Neutrophil (primary cell): ENCODE data around the gene RABGGTA.
"Not testable (repeated sequence)": the region's sequence is repeated elsewhere in the genome, so short reads cannot be mapped to it uniquely, and the experiment has no call there.

Experiments
- H3K27ac ChIP-seq: fragments of 200-600 bp; sonication (generic); 2 replicates; pipeline ENCODE4 v1.5.1; 2016; ENCODE audit warnings: mild to moderate bottlenecking, moderate library complexity
- H3K27me3 ChIP-seq: fragments of 200-600 bp; sonication (generic); 2 replicates; pipeline ENCODE4 v1.6.0; 2016; ENCODE audit warnings: mild to moderate bottlenecking
- H3K36me3 ChIP-seq: fragments of 200-600 bp; sonication (generic); 2 replicates; pipeline ENCODE4 v1.5.1; 2017
- H3K4me1 ChIP-seq, 2 experiments: fragments of 200-600 bp in 1 of 2; sonication (generic) in 1 of 2; 1 replicate in 1 of 2; 2 replicates in 1 of 2; pipeline versions ENCODE4 v1.5.1 to v1.6.1; 2013 to 2016; ENCODE audit warnings: low read depth in 1 of 2, low read length in 1 of 2, mild to moderate bottlenecking in 1 of 2, moderate library complexity in 1 of 2; ENCODE audit not compliant: control insufficient read depth in 1 of 2, insufficient read depth in 1 of 2
- H3K4me3 ChIP-seq, 2 experiments: fragments of 200-600 bp in 1 of 2; sonication (generic) in 1 of 2; 1 replicate in 1 of 2; 2 replicates in 1 of 2; pipeline ENCODE4 v1.5.1; 2013 to 2016; ENCODE audit warnings: low read depth in 1 of 2, low read length in 1 of 2, mild to moderate bottlenecking in 1 of 2, moderate library complexity in 1 of 2
- H3K9me3 ChIP-seq: fragments of 200-600 bp; sonication (generic); 2 replicates; pipeline ENCODE4 v1.5.1; 2016
- CTCF ChIP-seq: fragments of 200-600 bp; sonication (generic); IDR thresholded peaks from 2 replicates; pipeline ENCODE4 v1.5.1; 2016; ENCODE audit warnings: antibody characterized with exemption

RABGGTA gene

GRCh38 chr14:24224618-24225071 lies 46.8 kb downstream of the RABGGTA start:
- Histone ChIP-seq H3K9me3 (no peaks in the 10 kb centered on the region), H3K27ac (no peak overlapping the region), H3K4me1 (peaks cover 0 to 2% of the 10 kb centered on the region in 2 experiments), H3K27me3 (no peaks in the 10 kb centered on the region), H3K4me3 (no peak overlapping the region), H3K36me3 (peaks cover 10% of the 10 kb centered on the region)
- no peak for TF ChIP-seq CTCF

- peaks cover 11% of the 10 kb centered on the region for H3K36me3 ChIP-seq
- H3K9me3 ChIP-seq, H3K4me3 ChIP-seq, H3K27me3 ChIP-seq, H3K4me1 ChIP-seq, H3K27ac ChIP-seq: not testable (repeated sequence)
Measured at GRCh38 chr14:24222987-24223386, 48.4 kb downstream of the RABGGTA start.

GRCh38 chr14:24219521-24219920 lies 51.9 kb downstream of the RABGGTA start:
- no peaks in the 10 kb centered on the region for H3K9me3 ChIP-seq
- peaks cover 6% of the 10 kb centered on the region for H3K36me3 ChIP-seq
- no peak for TF ChIP-seq CTCF
- H3K4me3 ChIP-seq, result no peak overlapping the region
- no peak overlapping the region for H3K27ac ChIP-seq
- H3K4me1 ChIP-seq, result peaks cover 17 to 18% of the 10 kb centered on the region in 2 experiments
- H3K27me3 ChIP-seq, result no peaks in the 10 kb centered on the region

- Histone ChIP-seq H3K27me3 (no peaks in the 10 kb centered on the region), H3K4me1 (peaks cover 21 to 22% of the 10 kb centered on the region in 2 experiments), H3K27ac (no peak overlapping the region)
Measured at GRCh38 chr14:24219080-24219479, 52.3 kb downstream of the RABGGTA start.

GRCh38 chr14:24216876-24217275 lies 54.5 kb downstream of the RABGGTA start:
- Histone ChIP-seq H3K4me1 (peaks cover 31 to 35% of the 10 kb centered on the region in 2 experiments), H3K27ac (peak overlapping the region; percentile 97)
- H3K27me3 ChIP-seq, H3K9me3 ChIP-seq, H3K4me3 ChIP-seq, H3K36me3 ChIP-seq: not testable (repeated sequence)

More at GRCh38 chr14:24219080-24219479, 52.3 kb downstream of the RABGGTA start:
- H3K4me3 ChIP-seq, result no peak overlapping the region
- H3K36me3 ChIP-seq, result peaks cover 6% of the 10 kb centered on the region
- TF ChIP-seq CTCF, result no peak
- H3K9me3 ChIP-seq, result no peaks in the 10 kb centered on the region

GRCh38 chr14:24216345-24216699 lies 55.1 kb downstream of the RABGGTA start:
- no peak for TF ChIP-seq CTCF
- no peaks in the 10 kb centered on the region for H3K27me3 ChIP-seq
- peaks cover 31 to 35% of the 10 kb centered on the region in 2 experiments for H3K4me1 ChIP-seq
- peaks cover 7% of the 10 kb centered on the region for H3K36me3 ChIP-seq
- peak overlapping the region; percentile 97 for H3K27ac ChIP-seq
- H3K4me3 ChIP-seq, result peak overlapping the region; percentile 82 to 98
- no peaks in the 10 kb centered on the region for H3K9me3 ChIP-seq
